Astrocyte of the spinal cord (primary cell): Measurements from ENCODE around the gene FBXW8.

ENCODE experiments used
- DNase-seq: peaks from one replicate; pipeline ENCODE4 v3.0.0; 2011; ENCODE audit warnings: low read depth, low spot score
- H3K4me3 ChIP-seq: 2 replicates; pipeline ENCODE4 v1.5.1; 2011; ENCODE audit warnings: low read depth, mild to moderate bottlenecking, low read length, moderate library complexity
- CTCF ChIP-seq: IDR thresholded peaks from 2 replicates; pipeline ENCODE4 v1.5.1; 2012; ENCODE audit warnings: low read depth, mild to moderate bottlenecking, low read length, inconsistent platforms
- in situ Hi-C: cut with HindIII; loops from 2 replicates; pipeline ENCODE4 v1.10.0; 2017; ENCODE audit warnings: low sequenced_read_pairs

FBXW8 gene

GRCh38 chr12:116990971-116991966, 80.5 kb downstream of the FBXW8 start:
- in situ Hi-C loops = no loop called here
- TF ChIP-seq CTCF = no peak
- no peak overlapping the region for H3K4me3 ChIP-seq
- no peak for DNase-seq

GRCh38 chr12:116996093-116996492, 85.3 kb downstream of the FBXW8 start:
- no peak overlapping the region for H3K4me3 ChIP-seq
- in situ Hi-C loops = no loop called here
- no peak for DNase-seq
- no peak for TF ChIP-seq CTCF

- no peak for DNase-seq
- in situ Hi-C loops = no loop called here
- TF ChIP-seq CTCF = no peak
- H3K4me3 ChIP-seq = no peak overlapping the region
Observed at GRCh38 chr12:116996621-116997020, 85.9 kb downstream of the FBXW8 start.

- H3K4me3 ChIP-seq = no peak overlapping the region
- DNase-seq = no peak
- no peak for TF ChIP-seq CTCF
- in situ Hi-C loops = no loop called here
Observed at GRCh38 chr12:116999066-116999465, 88.3 kb downstream of the FBXW8 start.

GRCh38 chr12:117000316-117000715, 89.6 kb downstream of the FBXW8 start:
- in situ Hi-C loops = no loop called here
- no peak overlapping the region for H3K4me3 ChIP-seq
- DNase-seq = no peak
- no peak for TF ChIP-seq CTCF

GRCh38 chr12:117002051-117002817, 91.5 kb downstream of the FBXW8 start:
- TF ChIP-seq CTCF = no peak
- no peak overlapping the region for H3K4me3 ChIP-seq
- in situ Hi-C loops = no loop called here
- DNase-seq = no peak
